ENCODE results near the gene AZU1.

Gene AZU1

DNA sequence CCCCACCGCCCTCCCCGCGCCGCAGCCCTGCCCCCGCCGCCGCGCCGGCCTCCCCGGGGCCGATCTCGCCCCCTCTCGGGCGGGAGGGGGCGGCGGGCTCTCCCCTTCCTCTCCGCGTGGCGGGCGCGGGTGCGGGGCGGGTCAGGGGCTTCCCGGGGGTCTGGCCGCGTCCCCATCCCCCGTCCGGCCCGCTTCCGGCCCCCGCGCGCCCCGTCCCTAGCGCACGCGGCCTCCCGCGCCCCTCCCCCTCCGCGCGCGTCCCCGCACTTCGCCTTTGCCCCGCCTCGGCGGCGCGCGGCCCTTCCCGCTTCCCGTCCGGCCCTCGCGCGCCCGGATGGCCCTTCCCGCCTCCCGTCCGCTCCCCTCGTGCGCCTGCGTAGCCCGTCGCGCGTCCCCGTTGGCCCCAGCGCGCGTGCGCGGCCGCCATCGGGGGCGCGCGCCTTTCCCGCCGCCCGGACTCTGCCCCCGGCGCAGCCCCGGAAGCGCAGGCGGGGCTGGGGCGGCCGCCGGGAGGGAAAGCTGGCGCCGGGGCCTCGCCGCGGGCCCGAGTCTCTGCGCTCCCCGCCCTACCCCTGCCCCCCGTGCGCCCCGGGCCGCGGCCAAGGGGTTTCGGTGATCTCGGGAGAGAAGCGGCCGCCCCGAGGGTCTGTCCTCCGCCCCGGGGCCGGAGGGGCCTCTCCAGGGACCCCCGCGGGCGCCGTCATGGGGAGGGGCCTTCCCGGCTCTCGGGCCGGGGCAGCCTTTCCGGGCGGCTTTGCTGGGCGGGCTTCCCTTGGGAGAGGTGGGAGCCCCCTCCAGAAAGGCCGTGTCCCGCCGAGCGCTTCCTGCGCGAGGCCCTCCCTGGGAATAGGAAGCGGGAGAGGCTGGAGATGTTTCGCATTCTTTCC is 29.9 kb upstream of the AZU1 start:
- DNase-seq (ENCODE audit: insufficient read length, low spot score) (peak; percentile 95), FAIRE-seq (no peak)
- no peak for TF ChIP-seq CTCF (IDR thresholded peaks at IDR 0.05; ENCODE audit: insufficient read depth, missing control alignments)

GRCh38 chr19:798415-799075 is 29.1 kb upstream of the AZU1 start:
- TF ChIP-seq CTCF (IDR thresholded peaks at IDR 0.05; ENCODE audit: insufficient read depth, missing control alignments) = no peak
- DNase-seq (ENCODE audit: insufficient read length, low spot score) = no peak
- FAIRE-seq = no peak

GRCh38 chr19:799076-799881 is 28.4 kb upstream of the AZU1 start:
- TF ChIP-seq CTCF (IDR thresholded peaks at IDR 0.05; ENCODE audit: insufficient read depth, missing control alignments) = peak; percentile 0
- FAIRE-seq = no peak
- peak; percentile 17 for DNase-seq (ENCODE audit: insufficient read length, low spot score)

- DNase-seq (ENCODE audit: insufficient read length, low spot score) (peak; percentile 5), FAIRE-seq (no peak)
- TF ChIP-seq CTCF (IDR thresholded peaks at IDR 0.05; ENCODE audit: insufficient read depth, missing control alignments) = no peak
These were observed 27.1 kb upstream of the AZU1 start for GRCh38 chr19:800360-801029.

GRCh38 chr19:801030-801860 is 26.4 kb upstream of the AZU1 start:
- FAIRE-seq = no peak
- no peak for TF ChIP-seq CTCF (IDR thresholded peaks at IDR 0.05; ENCODE audit: insufficient read depth, missing control alignments)
- peak; percentile 18 for DNase-seq (ENCODE audit: insufficient read length, low spot score)

GRCh38 chr19:801861-802497 is 25.7 kb upstream of the AZU1 start:
- FAIRE-seq (no peak), DNase-seq (ENCODE audit: insufficient read length, low spot score) (peak; percentile 28)
- TF ChIP-seq CTCF (IDR thresholded peaks at IDR 0.05; ENCODE audit: insufficient read depth, missing control alignments) = no peak

Measured in D721Med (cell line).